GM06990 (cell line): ENCODE data around the gene STARD7.

Source experiments
- DNase-seq: peaks from one replicate; pipeline ENCODE4 v3.0.0-alpha.2; 2011; ENCODE audit not compliant: insufficient read length; ENCODE audit errors: extremely low read depth
- H3K27me3 ChIP-seq: replicated peaks from 2 replicates; pipeline ENCODE4 v1.6.0; 2011; ENCODE audit warnings: low read length; ENCODE audit not compliant: control insufficient read depth, insufficient read depth
- H3K36me3 ChIP-seq: 2 replicates; pipeline ENCODE4 v1.5.1; 2011; ENCODE audit warnings: low read length; ENCODE audit not compliant: control insufficient read depth, insufficient read depth
- H3K4me3 ChIP-seq: replicated peaks from 2 replicates; pipeline ENCODE4 v1.5.1; 2011; ENCODE audit warnings: low read depth, mild to moderate bottlenecking, control low read depth, low read length
- CTCF ChIP-seq: IDR thresholded peaks from 2 replicates; pipeline ENCODE4 v1.5.1; 2011; ENCODE audit warnings: low read length, control low read depth, mild to moderate bottlenecking, inconsistent platforms; ENCODE audit not compliant: insufficient read depth, poor library complexity, severe bottlenecking

The STARD7 gene

DNA sequence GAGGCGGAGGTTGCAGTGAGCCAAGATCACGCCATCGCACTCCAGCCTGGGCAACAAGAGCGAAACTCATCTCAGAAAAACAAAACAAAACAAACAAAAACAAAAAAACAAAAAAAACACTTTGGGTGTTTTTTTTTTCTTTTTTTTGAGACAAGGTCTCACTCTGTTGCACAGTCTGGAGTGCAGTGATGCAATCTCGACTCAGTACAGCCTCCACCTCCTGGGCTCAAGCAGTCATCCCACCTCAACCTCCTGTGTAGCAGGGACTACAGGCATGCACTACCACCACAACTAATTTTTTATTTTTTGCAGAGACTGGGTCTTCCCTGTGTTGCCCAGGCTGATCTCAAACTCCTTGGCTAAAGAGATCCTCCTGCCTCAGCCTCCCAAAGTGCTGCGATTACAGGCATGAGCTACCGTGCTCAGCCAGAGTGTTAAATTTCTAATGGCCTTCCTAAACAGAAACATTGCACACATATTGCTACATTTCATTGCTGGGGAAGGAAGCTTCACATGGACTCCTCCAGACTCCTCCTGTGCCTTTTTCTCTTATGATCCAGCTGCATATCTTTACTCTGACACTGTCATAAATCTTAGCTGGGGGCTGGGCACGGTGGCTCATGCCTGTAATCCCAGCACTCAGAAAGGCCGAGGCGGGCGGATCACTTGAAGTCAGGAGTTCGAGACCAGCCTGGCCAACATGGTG is 19.7 kb downstream of the STARD7 start:
- Histone ChIP-seq H3K27me3 (no peaks in the 10 kb centered on the region), H3K4me3 (no peak overlapping the region), H3K36me3 (peaks cover 37% of the 10 kb centered on the region)
- DNase-seq = no peak
- TF ChIP-seq CTCF = no peak

DNA sequence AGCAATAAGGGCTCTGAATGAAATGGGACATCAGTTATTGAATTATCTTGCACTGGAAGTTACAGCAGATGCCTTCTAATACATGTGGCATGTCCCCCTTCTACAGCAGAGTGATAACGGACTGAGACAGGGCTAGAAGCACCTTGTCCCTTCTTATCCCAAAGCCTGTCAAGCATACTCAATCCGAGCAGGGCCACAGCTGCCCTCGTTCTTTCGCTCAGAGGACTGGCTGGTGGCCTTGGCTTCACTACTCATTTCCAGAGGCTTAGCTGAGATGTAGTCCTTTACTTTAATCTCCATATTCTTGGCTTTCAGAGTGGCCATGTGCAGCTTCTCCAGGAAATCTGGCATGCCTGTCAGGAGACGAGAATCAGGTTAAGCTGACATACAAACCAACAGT is 22.1 kb downstream of the STARD7 start:
- no peak for TF ChIP-seq CTCF
- H3K36me3 ChIP-seq = peaks cover 26% of the 10 kb centered on the region

DNA sequence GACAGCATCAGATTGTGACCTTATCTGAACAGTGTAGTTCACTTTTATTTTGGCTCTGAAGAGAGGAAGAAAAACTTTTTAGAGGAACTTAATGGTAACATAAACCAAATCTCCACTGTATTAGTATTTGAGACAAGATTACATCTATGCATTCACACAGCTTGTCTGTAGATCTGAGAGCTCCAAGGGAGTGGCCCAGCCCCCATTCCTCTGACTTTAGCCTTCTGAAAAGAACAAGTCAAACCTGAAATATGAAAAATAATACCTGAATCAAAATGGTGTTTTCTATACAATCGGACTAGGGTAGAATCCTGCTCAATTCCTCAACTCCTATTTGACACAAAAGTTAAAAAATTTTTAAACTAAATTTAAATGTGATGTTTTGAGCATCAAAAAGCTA is 23.1 kb downstream of the STARD7 start:
- no peak for TF ChIP-seq CTCF
- H3K4me3 ChIP-seq = no peak overlapping the region
- DNase-seq = no peak
- peaks cover 24% of the 10 kb centered on the region for H3K36me3 ChIP-seq
- no peaks in the 10 kb centered on the region for H3K27me3 ChIP-seq

More for the DNA sequence above, 22.1 kb downstream of the STARD7 start:
- no peak for DNase-seq
- H3K27me3 ChIP-seq = no peaks in the 10 kb centered on the region
- no peak overlapping the region for H3K4me3 ChIP-seq

DNA sequence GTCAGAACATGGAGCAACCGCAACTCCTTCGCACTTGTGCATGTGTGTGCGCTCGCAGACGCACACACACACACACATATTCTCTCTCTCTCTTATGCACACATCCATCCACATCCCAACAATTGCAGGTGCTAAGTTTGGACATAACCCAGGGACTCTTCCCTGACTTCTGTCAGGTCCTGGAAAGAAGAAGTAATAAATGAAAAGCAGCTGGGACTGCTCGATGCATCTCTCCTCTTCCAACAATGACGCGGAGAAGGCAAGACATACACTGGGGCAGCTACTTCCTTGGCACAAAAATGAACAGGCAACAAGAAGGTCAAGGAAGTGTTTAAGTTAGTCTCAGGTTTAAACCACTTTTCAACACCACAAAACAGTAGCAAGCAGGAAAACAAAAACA is 23.6 kb downstream of the STARD7 start:
- H3K4me3 ChIP-seq = no peak overlapping the region
- no peak for TF ChIP-seq CTCF
- peaks cover 23% of the 10 kb centered on the region for H3K36me3 ChIP-seq
- H3K27me3 ChIP-seq = no peaks in the 10 kb centered on the region
- no peak for DNase-seq

- TF ChIP-seq CTCF = no peak
- Histone ChIP-seq H3K4me3 (no peak overlapping the region), H3K36me3 (peaks cover 23% of the 10 kb centered on the region), H3K27me3 (no peaks in the 10 kb centered on the region)
- no peak for DNase-seq
Observed at GRCh38 chr2:96184188-96184587, 24.4 kb downstream of the STARD7 start.

DNA sequence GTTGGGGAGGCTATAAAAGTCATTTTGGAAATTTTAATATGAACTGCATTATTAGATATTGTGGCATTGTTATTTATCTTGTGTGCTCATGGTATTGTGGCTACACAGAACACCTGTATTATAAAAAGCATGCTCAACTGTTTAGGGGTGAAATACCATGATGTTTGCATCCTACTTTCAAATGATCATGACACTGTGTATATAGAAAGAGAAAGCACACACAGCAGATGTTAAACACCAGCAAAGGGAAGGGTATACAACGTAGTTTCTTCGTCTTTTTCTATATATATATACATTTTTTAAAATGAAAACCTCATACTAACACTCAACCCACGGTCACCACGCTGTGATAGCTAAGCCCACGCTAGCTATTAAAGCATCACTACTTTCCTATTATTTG is 27.1 kb downstream of the STARD7 start:
- H3K27me3 ChIP-seq = no peaks in the 10 kb centered on the region
- no peak for DNase-seq
- no peak for TF ChIP-seq CTCF
- H3K4me3 ChIP-seq = no peak overlapping the region
- H3K36me3 ChIP-seq = peaks cover 12% of the 10 kb centered on the region
